GM20000 (cell line): ENCODE data around the gene TMED10.
A peak's percentile ranks its signal among the peaks of the same experiment; 100 is the strongest.

ENCODE experiments used
- DNase-seq: peaks from one replicate; pipeline ENCODE4 v3.0.0; 2012; ENCODE audit warnings: low spot score
- CTCF ChIP-seq: IDR thresholded peaks from 2 replicates; pipeline ENCODE4 v1.5.1; 2012; ENCODE audit warnings: mild to moderate bottlenecking, control low read depth; ENCODE audit errors: extremely low read depth, missing control alignments

The TMED10 gene

DNA sequence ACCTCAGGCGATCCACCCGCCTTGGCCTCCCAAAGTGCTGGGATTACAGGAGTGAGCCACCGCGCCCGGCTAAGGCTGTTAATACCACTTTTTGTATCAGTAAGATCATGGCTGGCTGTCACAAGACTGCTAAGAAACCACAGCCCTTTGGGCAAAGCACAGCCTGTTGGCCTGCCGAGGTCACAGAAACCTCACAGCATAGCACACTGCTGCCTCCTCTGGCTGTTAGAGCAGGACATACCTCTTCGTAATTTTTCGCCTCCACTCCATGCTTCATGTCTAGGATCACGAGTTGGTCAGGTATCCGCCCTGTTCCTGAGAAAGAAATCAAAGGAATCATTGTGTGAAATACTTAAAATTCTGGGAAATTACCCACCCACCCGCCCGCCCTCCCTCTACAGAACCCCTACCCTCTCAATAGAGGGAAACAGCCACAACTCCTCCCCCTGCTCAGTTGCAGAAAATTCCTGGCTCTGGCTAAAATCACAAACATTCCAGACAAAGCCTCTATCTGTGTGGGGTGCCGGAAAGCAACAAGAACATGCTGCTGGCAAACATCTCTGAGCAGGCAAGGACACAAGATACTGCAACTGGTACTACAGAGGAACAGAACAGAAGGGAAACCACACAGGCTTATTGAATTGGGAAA is 28.9 kb downstream of the TMED10 start:
- no peak for TF ChIP-seq CTCF
- DNase-seq: no peak

- no peak for DNase-seq
- no peak for TF ChIP-seq CTCF
Measured at GRCh38 chr14:75144944-75145343, 31.5 kb downstream of the TMED10 start.

- no peak for TF ChIP-seq CTCF
- DNase-seq: no peak
Measured at GRCh38 chr14:75143761-75144527, 32.5 kb downstream of the TMED10 start.

DNA sequence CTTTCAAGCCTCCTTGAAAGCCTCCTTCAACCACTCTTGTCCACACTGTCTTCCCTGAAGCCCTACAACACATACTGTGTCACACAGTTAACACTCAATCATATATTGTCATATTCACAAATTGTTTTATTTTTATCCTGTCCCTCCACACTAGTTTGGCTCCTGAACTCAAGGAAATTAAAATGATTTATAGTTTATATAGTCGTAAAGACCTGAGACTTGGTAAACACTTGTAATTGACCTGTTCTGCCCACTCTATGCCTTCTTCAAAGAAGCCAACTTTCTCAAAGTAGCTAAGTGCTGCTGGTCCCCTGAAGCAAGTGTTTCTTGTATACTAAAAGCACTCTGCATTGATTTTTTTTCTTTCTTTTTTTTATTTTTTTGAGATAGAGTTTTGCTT is 33.9 kb downstream of the TMED10 start:
- no peak for DNase-seq
- no peak for TF ChIP-seq CTCF

DNA sequence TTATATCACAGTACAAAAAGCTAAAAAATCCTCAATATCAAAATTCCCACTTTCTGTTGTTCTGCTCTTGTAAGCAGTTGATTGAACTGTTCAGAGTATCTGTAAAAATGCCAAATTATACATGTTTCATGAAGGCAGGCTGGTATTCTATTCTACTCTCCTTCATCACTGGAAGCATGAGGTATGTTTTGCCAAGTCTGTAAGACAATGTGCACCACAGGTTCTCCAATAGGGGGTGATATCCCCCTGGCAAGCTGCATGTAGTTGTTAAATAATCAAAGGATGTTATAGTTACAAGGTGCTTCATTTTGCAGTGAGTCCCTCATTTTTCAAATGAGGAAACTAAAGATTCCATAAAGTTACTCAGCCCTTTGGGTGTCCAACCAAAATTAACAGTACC is 34.4 kb downstream of the TMED10 start:
- no peak for DNase-seq
- TF ChIP-seq CTCF: peak; percentile 9

DNA sequence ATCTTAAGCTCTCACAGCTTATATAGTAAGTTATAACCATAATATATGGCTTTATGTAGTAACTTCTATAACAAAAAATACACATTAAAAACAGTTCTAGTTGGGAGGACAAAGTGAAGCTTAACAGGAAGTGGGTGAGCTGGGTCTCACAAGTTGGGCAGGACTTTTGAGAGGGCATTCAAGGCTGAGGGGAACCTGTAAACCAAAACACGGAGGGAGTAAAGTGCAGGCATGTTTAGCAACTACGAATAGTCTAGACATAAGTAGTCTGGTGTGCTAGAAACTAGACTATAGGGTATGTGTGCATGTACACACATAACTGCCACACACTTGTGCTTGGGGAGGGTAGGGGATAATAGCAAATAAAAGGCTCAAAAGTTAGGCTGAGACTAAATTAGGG is 35.4 kb downstream of the TMED10 start:
- no peak for DNase-seq
- no peak for TF ChIP-seq CTCF

GRCh38 chr14:75140620-75141019 is 35.8 kb downstream of the TMED10 start:
- no peak for DNase-seq
- no peak for TF ChIP-seq CTCF
